Testis (tissue), 2 donors: ENCODE measurements around the gene ZC3HAV1.

ENCODE experiments used
- POLR2A ChIP-seq: fragments of 450-650 bp; IDR thresholded peaks from one replicate; pipeline ENCODE4 v1.6.1; 2017; ENCODE audit warnings: antibody characterized with exemption, mild to moderate bottlenecking, moderate library complexity
- TF ChIP-seq, protein P1 (sequence below), 3 experiments: fragments of 450-650 bp in 2 of 3; fragments of 200-600 bp in 1 of 3; sonication (generic) in 1 of 3; IDR thresholded peaks; one replicate each; pipeline ENCODE4 v1.5.1; 2016 to 2019; ENCODE audit warnings: antibody characterized with exemption in 3 of 3, mild to moderate bottlenecking in 2 of 3, moderate library complexity in 1 of 3

DNA sequence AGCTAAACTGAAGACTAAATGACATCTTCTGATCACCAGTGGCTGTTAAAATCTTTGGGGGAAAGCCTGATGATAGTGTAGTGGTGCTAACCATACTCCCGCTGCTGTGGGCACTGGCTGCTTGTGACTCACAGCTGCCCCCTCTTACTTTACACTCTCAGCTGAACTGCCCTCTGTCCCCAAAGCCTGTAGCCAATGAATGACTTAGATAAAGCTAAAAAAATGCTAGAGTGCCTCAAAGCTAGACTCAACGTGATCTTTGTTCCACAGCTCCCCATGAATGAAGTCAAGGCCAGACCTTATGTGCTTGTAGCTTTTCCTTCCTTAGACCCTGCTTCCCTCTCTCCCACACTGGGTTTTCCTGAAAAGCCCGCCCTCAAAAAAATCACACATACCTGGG lies 80.2 kb downstream of the ZC3HAV1 start:
- TF ChIP-seq, protein P1, sequence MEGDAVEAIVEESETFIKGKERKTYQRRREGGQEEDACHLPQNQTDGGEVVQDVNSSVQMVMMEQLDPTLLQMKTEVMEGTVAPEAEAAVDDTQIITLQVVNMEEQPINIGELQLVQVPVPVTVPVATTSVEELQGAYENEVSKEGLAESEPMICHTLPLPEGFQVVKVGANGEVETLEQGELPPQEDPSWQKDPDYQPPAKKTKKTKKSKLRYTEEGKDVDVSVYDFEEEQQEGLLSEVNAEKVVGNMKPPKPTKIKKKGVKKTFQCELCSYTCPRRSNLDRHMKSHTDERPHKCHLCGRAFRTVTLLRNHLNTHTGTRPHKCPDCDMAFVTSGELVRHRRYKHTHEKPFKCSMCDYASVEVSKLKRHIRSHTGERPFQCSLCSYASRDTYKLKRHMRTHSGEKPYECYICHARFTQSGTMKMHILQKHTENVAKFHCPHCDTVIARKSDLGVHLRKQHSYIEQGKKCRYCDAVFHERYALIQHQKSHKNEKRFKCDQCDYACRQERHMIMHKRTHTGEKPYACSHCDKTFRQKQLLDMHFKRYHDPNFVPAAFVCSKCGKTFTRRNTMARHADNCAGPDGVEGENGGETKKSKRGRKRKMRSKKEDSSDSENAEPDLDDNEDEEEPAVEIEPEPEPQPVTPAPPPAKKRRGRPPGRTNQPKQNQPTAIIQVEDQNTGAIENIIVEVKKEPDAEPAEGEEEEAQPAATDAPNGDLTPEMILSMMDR (IDR thresholded peaks at IDR 0.05): no peak
- TF ChIP-seq POLR2A: no peak
